HepG2 (cell line): ENCODE data around the gene TALDO1. TPM values are rescaled to one million over a fixed set of nuclear protein-coding genes. Genes with fewer than 3 reads are reported as not detected.

Experiments
- AGO2 ChIP-seq: fragments of 200-400 bp; formaldehyde crosslinking; optimal IDR thresholded peaks from 2 replicates; pipeline ENCODE3; 2017; ENCODE audit warnings: mild to moderate bottlenecking, low read depth, low read length, moderate library complexity
- ARNT ChIP-seq: fragments of 450-650 bp; IDR thresholded peaks from 2 replicates; pipeline ENCODE4 v1.6.1; 2017
- CAMTA2 ChIP-seq: sonication (generic); formaldehyde crosslinking; IDR thresholded peaks from 2 replicates; pipeline ENCODE4 v1.4.0; 2020; ENCODE audit warnings: mild to moderate bottlenecking, missing genetic modification reagents, borderline replicate concordance
- E2F5 ChIP-seq: sonication (generic); formaldehyde crosslinking; conservative IDR thresholded peaks from 2 replicates; pipeline ENCODE4 v1.4.0; 2020; ENCODE audit warnings: missing genetic modification reagents
- ERF ChIP-seq: IDR thresholded peaks from 2 replicates; pipeline ENCODE4 v1.6.1; 2018; ENCODE audit warnings: missing biosample characterization, missing genetic modification reagents
- FOXA3 ChIP-seq: IDR thresholded peaks from 2 replicates; pipeline ENCODE4 v1.6.1; 2016; ENCODE audit warnings: missing genetic modification reagents, missing compliant biosample characterization
- GATAD2A ChIP-seq: IDR thresholded peaks from 2 replicates; pipeline ENCODE4 v1.6.1; 2016
- LCORL ChIP-seq, 2 experiments: fragments of 450-650 bp in 1 of 2; sonication (generic) in 1 of 2; formaldehyde crosslinking in 1 of 2; IDR thresholded peaks; 2 replicates each; pipeline versions ENCODE4 v1.5.0 to v1.6.1; 2017 to 2020; ENCODE audit warnings: antibody characterized with exemption in 1 of 2, missing genetic modification reagents in 1 of 2
- POLR2AphosphoS2 ChIP-seq: IDR thresholded peaks from 2 replicates; pipeline ENCODE4 v1.6.1; 2011; ENCODE audit warnings: low read depth, low read length, improper control_type of control experiment
- PRMT3 ChIP-seq: sonication (generic); formaldehyde crosslinking; IDR thresholded peaks from 2 replicates; pipeline ENCODE4 v1.8.1; 2022; ENCODE audit warnings: low read depth, mild to moderate bottlenecking, moderate library complexity, missing genetic modification reagents, borderline replicate concordance
- SOX13 ChIP-seq, 3 experiments: fragments of 450-650 bp in 1 of 3; sonication (generic) in 1 of 3; formaldehyde crosslinking in 1 of 3; IDR thresholded peaks in 2 of 3; conservative IDR thresholded peaks in 1 of 3; 2 replicates each; pipeline versions ENCODE4 v1.5.0 to v1.6.1; 2016 to 2020; ENCODE audit warnings: antibody characterized with exemption in 1 of 3, mild to moderate bottlenecking in 1 of 3, missing compliant biosample characterization in 1 of 3, missing genetic modification reagents in 1 of 3, moderate library complexity in 1 of 3
- TARDBP ChIP-seq: sonication (generic); formaldehyde crosslinking; IDR thresholded peaks from 2 replicates; pipeline ENCODE4 v1.8.0; 2022; ENCODE audit warnings: mild to moderate bottlenecking, missing genetic modification reagents
- XRCC5 ChIP-seq: fragments of 200-400 bp; formaldehyde crosslinking; optimal IDR thresholded peaks from 2 replicates; pipeline ENCODE3; 2017; ENCODE audit warnings: mild to moderate bottlenecking, low read length
- YY1 ChIP-seq: IDR thresholded peaks from 2 replicates; pipeline ENCODE4 v1.6.1; 2011; ENCODE audit warnings: low read length, low read depth, moderate library complexity, mild to moderate bottlenecking; ENCODE audit not compliant: insufficient read depth, insufficient replicate concordance
- ZBTB1 ChIP-seq: sonication (generic); formaldehyde crosslinking; IDR thresholded peaks from 2 replicates; pipeline ENCODE4 v1.4.0; 2020; ENCODE audit warnings: missing genetic modification reagents, borderline replicate concordance
- ZBTB38 ChIP-seq: sonication (generic); formaldehyde crosslinking; IDR thresholded peaks from 2 replicates; pipeline ENCODE4 v1.5.1; 2020; ENCODE audit warnings: mild to moderate bottlenecking, missing genetic modification reagents
- ZNF563 ChIP-seq: sonication (generic); formaldehyde crosslinking; IDR thresholded peaks from 2 replicates; pipeline ENCODE4 v1.8.0; 2022; ENCODE audit warnings: mild to moderate bottlenecking, moderate library complexity, missing genetic modification reagents
- ZNF564 ChIP-seq: sonication (generic); formaldehyde crosslinking; IDR thresholded peaks from 2 replicates; pipeline ENCODE4 v1.8.1; 2023; ENCODE audit warnings: mild to moderate bottlenecking, missing genetic modification reagents
- ZNF672 ChIP-seq: sonication (generic); formaldehyde crosslinking; IDR thresholded peaks from 2 replicates; pipeline ENCODE4 v1.8.1; 2022; ENCODE audit warnings: missing genetic modification reagents
- ZSCAN20 ChIP-seq: sonication (generic); formaldehyde crosslinking; IDR thresholded peaks from 2 replicates; pipeline ENCODE4 v1.4.0; 2020; ENCODE audit warnings: missing genetic modification reagents, mild to moderate bottlenecking, borderline replicate concordance
- polyA plus RNA-seq, 8 experiments: library from polyadenylated mRNA; depleted of rRNA in 3 of 8; stranded (reverse) in 7 of 8; unstranded in 1 of 8; fragments of >200 nt; fragmentation: Illumina TruSeq in 4 of 8; extraction: Trizol in 4 of 8; gene quantifications; 2 replicates each; pipeline versions ENCODE4 v1.2.1 to v1.2.3, GENCODE V29; 2011 to 2016; ENCODE audit warnings: low read depth in 4 of 8, missing spikeins in 1 of 8, mixed read lengths in 1 of 8; ENCODE audit not compliant: insufficient read depth in 1 of 8
- total RNA-seq, 5 experiments: library from RNA; depleted of rRNA; stranded (reverse); fragments of >200 nt; fragmentation: Illumina TruSeq; extraction: Trizol; gene quantifications; 2 replicates each; pipeline ENCODE4 v1.2.3, GENCODE V29; 2016; ENCODE audit warnings: low read depth in 1 of 5
- TF ChIP-seq, protein P1 (sequence below): sonication (generic); formaldehyde crosslinking; IDR thresholded peaks from 2 replicates; pipeline ENCODE4 v1.4.0; 2020; ENCODE audit warnings: missing genetic modification reagents, borderline replicate concordance
- TF ChIP-seq, protein P2 (sequence below): sonication (generic); formaldehyde crosslinking; IDR thresholded peaks from 2 replicates; pipeline ENCODE4 v1.5.0; 2020; ENCODE audit warnings: mild to moderate bottlenecking, missing genetic modification reagents, borderline replicate concordance

TALDO1 gene
- total and polyA plus RNA-seq, 2 of the 13 experiments (the other 11 are each of a cell fraction or from before 2014, with no cell fraction given), result 107 to 240 TPM

DNA sequence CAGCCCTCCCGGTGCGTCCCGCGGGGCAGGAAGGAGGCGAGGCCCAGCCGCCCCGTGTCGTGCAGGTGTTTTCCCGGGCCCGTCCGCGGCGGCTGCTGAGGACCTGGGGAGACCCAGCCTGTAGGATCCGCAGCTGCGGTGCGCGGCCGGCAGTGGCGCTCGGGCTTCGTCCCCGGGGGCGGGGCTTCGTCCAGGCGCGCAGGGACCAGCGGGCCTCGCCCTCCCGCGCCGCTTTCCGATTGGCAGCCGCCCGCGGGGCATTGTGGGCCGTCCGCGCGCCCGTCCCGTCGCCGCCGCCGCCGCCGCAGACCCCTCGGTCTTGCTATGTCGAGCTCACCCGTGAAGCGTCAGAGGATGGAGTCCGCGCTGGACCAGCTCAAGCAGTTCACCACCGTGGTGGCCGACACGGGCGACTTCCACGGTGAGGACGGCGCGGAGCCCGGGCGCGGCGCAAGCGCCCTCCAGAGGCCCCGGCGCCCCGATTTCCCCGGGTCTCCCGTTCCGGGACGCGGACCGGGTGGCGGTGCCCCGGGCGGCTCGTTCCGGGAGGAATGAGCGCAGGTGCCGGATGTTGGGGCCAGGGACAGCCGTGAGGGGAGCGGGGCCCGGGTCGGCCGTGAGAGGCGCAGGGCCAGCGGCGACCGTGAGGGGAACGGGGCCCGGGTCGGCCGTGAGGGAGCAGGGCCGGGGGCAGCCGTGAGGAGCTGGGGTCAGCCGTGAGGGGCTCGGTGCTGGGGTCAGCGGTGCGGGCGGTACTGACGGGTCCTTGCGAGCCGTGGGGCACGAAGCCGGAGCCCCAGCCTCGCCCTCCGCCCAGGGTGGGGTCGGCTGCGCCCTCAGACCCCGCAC is at the start of gene TALDO1 (continued):
- TF ChIP-seq ZNF564 (CRISPR knock-in tag), result peak; percentile 64
- peak; percentile 24 for TF ChIP-seq XRCC5
- no peak for TF ChIP-seq POLR2AphosphoS2
- peak; percentile 61 for TF ChIP-seq YY1
- no peak for TF ChIP-seq GATAD2A (CRISPR knock-in tag)
- TF ChIP-seq ZBTB1 (CRISPR knock-in tag), result no peak
- TF ChIP-seq ZNF563 (CRISPR knock-in tag), result peak; percentile 62
- peak; percentile 49; the same call in 1 of the 2 replicates for TF ChIP-seq ERF (CRISPR knock-in tag)
- TF ChIP-seq ARNT, result no peak
- TF ChIP-seq LCORL (IDR thresholded peaks at IDR 0.05), result no peak
- 0 out of 2 replicates have a peak, but pooled peaks have one; percentile 9 for TF ChIP-seq LCORL (CRISPR knock-in tag; IDR thresholded peaks at IDR 0.05)
- TF ChIP-seq SOX13 (IDR thresholded peaks at IDR 0.05), result no peak
- TF ChIP-seq SOX13 (CRISPR knock-in tag; conservative IDR thresholded peaks at IDR 0.05 in 1 of 2, IDR thresholded peaks at IDR 0.05 in 1 of 2), result no peak
- 0 out of 2 replicates have a peak, but pooled peaks have one; percentile 51 for TF ChIP-seq TARDBP
- TF ChIP-seq CAMTA2 (CRISPR knock-in tag), result peak; percentile 37; the same call in 1 of the 2 replicates
- TF ChIP-seq, protein P1, sequence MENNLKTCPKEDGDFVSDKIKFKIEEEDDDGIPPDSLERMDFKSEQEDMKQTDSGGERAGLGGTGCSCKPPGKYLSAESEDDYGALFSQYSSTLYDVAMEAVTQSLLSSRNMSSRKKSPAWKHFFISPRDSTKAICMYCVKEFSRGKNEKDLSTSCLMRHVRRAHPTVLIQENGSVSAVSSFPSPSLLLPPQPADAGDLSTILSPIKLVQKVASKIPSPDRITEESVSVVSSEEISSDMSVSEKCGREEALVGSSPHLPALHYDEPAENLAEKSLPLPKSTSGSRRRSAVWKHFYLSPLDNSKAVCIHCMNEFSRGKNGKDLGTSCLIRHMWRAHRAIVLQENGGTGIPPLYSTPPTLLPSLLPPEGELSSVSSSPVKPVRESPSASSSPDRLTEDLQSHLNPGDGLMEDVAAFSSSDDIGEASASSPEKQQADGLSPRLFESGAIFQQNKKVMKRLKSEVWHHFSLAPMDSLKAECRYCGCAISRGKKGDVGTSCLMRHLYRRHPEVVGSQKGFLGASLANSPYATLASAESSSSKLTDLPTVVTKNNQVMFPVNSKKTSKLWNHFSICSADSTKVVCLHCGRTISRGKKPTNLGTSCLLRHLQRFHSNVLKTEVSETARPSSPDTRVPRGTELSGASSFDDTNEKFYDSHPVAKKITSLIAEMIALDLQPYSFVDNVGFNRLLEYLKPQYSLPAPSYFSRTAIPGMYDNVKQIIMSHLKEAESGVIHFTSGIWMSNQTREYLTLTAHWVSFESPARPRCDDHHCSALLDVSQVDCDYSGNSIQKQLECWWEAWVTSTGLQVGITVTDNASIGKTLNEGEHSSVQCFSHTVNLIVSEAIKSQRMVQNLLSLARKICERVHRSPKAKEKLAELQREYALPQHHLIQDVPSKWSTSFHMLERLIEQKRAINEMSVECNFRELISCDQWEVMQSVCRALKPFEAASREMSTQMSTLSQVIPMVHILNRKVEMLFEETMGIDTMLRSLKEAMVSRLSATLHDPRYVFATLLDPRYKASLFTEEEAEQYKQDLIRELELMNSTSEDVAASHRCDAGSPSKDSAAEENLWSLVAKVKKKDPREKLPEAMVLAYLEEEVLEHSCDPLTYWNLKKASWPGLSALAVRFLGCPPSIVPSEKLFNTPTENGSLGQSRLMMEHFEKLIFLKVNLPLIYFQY (CRISPR knock-in tag), result no peak
- TF ChIP-seq FOXA3 (CRISPR knock-in tag), result 0 out of 2 replicates have a peak, but pooled peaks have one; percentile 4
- TF ChIP-seq ZSCAN20 (CRISPR knock-in tag), result peak; percentile 51; the same call in 1 of the 2 replicates
- TF ChIP-seq, protein P2, sequence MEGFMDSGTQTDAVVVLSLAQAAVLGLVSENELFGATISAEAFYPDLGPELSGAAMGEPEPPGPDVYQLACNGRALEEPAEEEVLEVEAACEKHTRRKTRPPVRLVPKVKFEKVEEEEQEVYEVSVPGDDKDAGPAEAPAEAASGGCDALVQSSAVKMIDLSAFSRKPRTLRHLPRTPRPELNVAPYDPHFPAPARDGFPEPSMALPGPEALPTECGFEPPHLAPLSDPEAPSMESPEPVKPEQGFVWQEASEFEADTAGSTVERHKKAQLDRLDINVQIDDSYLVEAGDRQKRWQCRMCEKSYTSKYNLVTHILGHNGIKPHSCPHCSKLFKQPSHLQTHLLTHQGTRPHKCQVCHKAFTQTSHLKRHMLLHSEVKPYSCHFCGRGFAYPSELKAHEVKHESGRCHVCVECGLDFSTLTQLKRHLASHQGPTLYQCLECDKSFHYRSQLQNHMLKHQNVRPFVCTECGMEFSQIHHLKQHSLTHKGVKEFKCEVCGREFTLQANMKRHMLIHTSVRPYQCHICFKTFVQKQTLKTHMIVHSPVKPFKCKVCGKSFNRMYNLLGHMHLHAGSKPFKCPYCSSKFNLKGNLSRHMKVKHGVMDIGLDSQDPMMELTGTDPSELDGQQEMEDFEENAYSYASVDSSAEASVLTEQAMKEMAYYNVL (CRISPR knock-in tag), result peak; percentile 42; the same call in 1 of the 2 replicates
- TF ChIP-seq AGO2, result peak; percentile 45
- peak; percentile 34; the same call in 1 of the 2 replicates for TF ChIP-seq PRMT3 (CRISPR knock-in tag)
- TF ChIP-seq E2F5 (CRISPR knock-in tag), result peak; percentile 76
- no peak for TF ChIP-seq ZNF672 (CRISPR knock-in tag)
- no peak for TF ChIP-seq ZBTB38 (CRISPR knock-in tag)
